GM18868 (cell line): ENCODE results near the gene DYSF.

ENCODE experiments used
- ATAC-seq: cut with Tn5 transposase; IDR thresholded peaks from one replicate; pipeline ENCODE4 v1.9.1; 2021; ENCODE audit warnings: mild to moderate bottlenecking, moderate library complexity; ENCODE audit not compliant: unreplicated experiment

The DYSF gene

DNA sequence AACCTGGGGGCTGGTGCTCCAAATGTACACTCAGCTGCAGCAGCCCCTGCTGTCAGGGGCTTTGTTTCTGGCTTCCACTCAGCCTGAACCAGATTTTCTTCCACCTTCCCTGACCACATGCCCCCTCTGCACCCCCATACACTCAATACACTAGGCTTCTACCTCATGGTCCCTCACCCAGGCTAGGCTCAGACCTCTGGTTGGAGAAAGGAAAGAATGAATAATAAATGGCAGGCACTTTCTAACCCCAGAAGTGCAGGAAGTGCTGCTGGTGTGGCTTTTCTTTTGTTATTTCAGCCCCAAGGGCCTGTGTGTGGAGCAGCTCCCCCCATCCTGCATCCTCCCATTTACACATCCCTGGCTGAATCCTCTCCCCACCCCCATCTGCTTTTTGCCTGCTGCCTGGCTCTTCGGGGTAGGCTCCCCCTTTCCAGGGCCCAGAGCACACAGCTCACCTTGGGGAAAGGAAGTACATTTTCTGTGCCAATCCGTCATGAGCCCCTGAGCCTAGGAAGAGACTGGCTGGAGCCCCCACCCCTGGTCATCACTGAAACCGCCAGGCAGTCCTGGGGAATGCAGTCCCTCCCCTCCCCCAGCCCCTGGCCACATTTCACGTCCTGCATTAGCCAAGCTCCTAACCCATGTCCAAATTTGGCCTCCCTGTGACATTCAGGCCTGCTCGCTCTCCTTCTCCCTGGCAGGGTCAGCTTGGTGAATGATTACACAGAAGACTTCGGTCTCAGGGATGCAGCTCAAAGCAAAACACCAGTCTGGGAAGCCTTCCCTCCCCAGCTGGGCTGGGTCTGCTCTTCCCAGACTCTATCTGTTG is 2.6 kb downstream of the DYSF start:
- no peak for ATAC-seq

DNA sequence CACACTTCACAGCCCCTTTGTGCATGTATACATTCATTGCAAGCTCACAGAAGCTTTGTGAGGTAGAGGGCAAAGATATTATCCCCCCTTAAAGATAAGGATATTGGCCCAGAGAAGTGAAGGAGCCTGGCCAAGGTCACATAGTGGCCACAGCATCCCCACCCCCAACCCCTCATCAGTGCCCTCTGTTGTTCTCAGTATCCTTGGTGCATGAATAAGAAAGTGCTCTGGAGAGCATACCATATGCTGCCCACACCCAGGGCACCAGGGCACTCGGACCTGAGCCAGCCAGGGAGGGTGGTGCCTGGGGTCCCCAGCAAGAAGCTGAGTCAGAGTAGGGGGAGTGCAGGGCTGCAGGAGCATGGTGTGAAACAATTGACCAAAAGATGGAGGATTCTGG is 3.3 kb downstream of the DYSF start:
- ATAC-seq = no peak

DNA sequence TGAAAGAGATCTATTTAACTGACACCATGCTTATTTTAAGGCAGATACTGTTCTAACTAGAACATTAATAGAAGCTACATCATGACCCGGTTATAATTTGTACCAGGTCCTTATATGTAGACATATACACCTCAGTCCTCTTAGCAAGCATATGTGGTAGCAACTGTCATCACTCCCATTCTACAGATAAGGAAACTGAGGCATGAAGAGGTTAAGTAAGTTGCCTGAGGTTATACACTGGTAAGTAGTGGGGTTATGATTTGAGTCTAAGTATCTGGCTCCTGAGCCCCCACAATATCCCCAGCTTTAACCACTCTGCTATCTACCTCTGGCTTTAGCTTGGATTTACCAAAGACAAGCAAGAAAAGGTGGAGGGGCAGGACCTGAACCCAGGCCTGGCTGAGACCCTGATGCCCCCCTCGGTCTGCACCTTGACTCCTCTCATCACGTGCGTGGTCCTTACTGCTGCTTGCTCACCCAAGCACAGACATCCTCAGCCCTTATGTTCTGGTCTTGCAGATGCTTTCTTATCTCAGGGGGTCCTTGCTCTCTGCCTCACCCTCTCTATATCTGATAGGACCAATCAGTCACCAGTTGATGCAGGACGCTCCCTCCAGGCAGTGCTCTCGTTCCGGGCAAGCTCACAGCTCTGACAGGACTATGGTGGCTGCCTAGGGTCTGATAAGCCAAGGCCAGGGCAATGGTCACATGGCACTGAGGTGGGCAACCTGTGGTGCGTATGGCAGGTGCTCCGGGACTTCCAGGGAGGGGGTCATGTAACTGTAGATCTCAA is 4.0 kb downstream of the DYSF start:
- no peak for ATAC-seq

DNA sequence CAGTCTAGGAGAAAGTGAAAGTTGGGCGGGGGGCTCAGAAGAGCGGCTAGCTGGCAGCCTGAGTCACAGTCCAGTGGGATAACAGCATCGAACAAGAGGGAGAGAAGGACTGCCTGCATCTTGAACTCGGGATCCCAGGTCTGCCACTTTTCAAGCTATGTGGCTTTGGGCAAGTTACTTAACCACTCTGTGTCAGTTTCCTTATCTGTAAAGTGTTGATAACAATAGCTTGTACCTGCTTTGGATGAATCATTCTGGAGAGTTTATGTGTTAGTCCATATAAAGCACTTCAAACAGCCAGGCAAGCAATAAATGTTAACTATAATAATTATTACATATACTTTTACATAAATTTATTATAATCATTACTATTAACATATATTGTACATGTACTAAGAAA is 4.6 kb downstream of the DYSF start:
- no peak for ATAC-seq

DNA sequence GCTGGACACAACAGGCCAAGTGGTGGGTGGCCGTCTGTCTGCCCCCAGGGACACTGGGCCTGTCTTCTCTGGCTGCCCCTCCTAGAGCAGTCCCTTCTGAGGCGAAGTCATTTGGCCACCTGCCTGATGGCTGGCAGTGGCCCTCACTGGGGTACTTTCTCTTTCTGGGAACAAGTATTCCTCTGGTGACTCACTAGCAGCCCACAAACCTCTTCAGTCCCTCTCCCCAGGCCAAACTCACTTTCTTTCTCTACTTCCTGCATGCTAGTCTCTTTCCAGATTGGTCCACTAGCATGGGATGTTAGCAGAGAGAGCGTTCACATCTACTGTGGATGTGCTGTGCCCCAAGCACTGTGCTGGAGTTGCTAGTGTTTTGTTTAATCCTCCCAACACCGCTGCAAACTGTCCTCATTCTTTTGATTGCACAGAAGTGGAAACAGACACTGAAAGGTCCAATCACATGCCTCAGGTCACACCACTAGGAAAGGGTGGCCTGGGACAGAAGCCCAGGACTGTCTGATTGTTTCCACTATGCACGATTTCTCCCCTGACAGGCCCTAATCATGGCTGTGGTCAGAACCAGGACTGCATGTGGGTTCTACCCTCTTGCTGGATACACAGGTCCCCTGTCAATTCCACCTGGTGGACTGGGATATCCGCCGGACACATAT is 5.2 kb downstream of the DYSF start:
- ATAC-seq = no peak

DNA sequence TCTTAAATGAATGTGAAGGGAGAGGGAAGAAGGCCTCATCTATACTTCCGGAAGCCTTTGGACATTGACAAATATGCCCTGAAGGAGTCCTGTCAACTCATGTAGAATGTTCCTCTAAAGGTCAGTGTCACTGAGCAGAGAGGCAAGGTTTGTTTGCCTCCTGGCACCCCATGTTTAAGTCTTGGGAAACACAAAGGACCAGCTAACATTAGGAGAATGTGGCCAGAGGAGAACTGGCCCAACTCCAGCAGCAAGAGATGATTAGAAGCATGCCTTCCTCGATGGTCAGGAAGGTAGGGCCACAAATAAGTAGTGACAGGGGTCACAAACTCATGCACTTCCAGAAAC is 5.7 kb downstream of the DYSF start:
- no peak for ATAC-seq

DNA sequence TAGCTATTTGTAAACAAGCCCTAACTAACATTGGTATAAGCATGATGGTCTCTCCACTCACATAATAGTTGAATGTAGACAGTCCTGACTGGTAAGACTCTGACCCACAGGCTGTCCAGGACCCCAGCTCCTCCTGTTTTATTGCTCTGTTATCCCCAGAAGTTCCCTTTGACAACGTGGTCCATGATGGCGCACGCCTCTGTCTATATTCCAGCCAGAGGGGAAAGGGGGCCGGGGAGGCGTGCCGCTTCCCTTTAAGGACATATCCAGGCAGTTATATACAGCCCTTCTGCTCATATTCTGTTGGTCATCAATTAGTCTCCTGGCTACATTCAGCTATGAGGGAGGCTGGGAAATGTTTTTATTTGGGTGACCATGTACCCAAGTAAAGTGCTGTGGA is 6.7 kb downstream of the DYSF start:
- ATAC-seq = no peak

DNA sequence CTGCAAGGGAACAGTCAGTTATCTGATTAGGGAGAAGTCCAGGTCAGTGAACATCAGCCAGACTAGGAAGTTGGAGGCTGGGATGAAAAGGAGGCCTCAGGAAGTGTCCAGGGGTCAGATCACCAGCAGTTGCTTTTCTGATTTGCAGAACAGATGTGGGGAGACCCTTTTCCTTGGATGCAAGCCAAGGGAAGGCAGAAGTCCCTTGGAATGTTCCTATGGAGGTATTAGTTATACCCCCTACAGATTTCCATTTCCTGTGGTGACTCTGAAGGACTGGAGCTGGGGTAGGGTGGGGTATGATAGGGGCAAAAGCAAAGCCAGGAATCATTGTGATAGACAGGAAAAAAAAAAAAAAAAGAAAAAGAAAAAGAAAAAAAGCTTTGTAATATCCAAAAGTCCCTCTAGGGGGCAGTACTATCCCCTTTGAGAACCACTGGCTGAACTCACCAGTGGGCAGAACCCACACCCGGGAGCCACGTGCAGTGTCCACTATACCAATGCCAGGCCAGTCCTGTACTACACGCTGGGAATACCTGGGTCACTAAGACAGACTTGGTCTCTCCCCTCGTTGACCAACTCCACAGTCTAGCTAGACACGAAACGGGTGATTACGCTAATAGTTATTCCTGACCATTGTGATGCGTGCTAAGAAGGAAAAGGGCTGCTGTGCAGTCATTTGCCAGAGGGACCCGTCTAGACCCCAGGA is 7.4 kb downstream of the DYSF start:
- ATAC-seq = no peak

DNA sequence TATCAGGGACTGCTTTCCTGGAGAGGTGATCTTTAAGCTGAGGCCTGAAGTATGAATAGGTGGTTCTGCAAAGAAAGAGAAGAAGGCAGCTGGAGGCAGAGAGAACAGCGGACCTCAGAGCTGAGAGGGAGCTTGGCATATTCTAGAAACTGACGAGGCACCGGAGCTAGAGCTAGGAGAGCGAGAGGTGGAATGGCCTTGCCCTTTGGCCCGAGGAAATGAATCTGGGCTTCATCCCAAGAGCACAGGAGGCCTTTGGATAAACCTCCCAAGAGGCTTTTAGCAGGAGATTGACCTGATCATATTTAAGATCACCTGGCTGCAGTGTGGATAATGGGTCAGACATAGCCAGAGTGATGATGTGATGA is 7.9 kb downstream of the DYSF start:
- no peak for ATAC-seq

DNA sequence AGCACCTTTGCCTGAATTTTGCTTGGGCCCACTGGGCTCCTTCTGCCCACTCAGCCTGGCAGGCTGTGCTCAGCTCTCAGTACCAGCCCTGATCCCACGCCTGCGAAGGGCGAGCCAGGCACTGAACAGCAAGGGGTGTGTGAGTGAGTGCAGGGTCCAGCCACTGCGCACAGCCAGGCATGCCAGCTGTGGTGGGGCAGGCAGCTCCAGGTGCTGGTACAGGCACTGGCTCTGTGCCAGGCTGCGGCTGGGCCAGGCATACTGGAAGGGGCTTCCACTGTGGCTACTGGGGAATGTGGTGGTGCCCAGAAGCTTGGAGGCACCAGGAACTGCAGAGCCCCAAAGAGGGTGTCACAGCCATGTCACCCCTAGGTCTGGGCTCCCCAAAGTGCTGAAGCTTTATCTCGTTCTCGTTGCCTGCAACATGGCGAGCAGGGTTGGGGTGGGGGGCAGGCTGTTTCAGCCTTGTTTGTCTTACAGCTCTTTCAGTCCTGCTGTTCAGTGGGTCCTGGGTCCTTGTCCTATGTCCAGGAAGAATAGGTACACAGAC is 8.8 kb downstream of the DYSF start:
- no peak for ATAC-seq

DNA sequence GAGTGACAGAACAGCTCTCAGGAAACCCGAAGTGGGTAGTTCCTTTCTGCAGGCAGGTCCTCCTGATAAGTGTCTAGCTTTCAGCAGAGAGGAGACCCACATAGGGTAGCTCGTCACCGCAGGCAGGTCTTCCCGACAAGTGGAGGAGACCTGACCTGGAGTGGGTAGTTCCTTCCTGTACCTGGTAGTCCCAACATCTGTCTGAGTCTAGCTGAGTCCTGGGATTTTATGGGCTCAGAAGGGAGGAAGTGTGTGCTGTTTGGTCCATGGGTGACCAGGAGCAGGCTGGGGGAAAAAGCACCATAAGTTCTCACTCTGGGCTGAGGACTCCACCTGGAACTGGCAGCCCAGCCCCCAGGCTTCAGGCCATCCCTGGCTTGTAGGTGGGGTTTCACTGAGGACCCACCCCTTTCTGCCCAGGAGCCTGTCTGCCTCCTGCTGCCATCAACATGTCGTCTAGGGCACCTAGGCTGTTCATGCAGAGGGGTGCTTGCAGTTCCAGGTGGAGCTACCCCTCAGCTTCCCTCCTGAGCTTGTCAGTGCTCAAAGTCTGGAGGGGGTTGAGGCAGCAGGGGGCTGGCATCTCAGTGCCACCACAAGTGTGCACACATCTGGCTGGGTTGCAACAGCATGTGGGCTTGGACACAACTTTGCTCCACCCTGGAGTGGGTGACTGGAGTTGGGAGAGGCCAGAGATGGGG is 9.4 kb downstream of the DYSF start:
- ATAC-seq = no peak

DNA sequence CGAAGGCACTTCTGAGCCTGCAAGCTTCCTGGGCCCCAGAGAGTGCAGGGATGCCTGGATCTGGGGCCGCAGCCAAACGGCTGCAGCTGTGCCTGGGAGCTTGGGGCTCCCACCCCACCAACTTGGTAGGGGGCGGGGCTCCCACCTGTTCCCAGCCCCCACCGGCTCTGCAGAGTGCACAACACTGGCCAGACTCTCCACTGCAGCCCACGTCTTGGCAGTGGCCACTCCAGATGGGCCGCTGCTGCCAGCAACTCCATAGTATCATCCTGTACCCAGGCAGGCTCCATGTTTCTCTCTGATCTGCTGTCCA is 9.9 kb downstream of the DYSF start:
- no peak for ATAC-seq

DNA sequence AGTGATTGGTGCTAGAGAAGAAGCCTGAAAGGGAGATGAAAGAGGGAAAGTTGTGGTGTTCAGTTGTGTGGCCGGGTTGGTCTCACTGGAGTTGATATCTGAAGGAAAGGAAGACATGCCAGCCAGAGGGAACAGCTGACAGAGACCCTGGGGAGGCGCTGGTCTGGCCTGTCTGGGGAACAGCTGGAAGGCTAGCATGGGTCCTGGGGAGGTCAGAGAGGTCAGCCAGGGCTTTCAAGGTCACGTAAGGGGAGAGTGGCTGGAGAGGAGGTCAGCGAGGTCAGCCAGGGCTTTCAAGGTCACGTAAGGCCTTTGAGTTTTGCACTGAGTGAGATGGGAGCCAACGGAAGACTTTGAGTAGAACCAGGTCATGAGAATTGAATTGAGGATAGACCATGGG is 11.0 kb downstream of the DYSF start:
- ATAC-seq = no peak

DNA sequence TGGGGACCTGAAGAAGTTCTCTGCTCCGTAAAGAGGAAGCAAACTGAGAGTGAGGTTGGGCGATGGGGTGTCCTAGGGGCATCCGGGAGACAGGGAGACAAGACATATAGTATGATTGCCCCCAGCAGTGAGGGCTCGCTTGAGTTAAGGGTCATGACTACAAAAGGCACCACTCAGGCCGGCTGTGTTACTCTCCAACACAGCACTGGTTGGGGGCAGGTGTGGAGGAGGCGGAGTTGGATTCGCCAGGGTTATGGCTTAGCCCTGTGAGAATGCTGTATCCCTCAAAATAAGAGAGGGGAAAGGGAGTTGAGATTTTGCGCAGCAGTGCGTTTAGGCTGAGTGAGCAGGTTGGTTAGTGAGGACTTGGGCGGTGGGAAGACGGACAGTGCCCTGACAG is 12.0 kb downstream of the DYSF start:
- no peak for ATAC-seq

DNA sequence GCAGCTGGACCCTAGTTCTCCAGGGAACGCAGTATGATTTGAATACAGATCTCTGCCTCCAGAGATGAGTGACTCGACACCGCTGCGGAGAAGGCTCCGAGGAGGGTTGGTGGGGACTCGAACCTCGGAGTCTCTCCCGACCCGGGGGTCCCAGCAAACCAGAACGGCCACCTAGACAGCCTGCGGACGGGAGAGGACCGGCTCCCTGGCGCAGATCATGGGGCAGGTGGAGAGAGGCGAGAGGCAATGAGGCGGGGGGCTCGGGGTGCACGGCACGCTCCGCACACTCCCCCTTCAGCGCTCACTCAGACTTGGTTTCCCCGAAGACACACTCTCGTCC is 12.6 kb downstream of the DYSF start:
- ATAC-seq = no peak

DNA sequence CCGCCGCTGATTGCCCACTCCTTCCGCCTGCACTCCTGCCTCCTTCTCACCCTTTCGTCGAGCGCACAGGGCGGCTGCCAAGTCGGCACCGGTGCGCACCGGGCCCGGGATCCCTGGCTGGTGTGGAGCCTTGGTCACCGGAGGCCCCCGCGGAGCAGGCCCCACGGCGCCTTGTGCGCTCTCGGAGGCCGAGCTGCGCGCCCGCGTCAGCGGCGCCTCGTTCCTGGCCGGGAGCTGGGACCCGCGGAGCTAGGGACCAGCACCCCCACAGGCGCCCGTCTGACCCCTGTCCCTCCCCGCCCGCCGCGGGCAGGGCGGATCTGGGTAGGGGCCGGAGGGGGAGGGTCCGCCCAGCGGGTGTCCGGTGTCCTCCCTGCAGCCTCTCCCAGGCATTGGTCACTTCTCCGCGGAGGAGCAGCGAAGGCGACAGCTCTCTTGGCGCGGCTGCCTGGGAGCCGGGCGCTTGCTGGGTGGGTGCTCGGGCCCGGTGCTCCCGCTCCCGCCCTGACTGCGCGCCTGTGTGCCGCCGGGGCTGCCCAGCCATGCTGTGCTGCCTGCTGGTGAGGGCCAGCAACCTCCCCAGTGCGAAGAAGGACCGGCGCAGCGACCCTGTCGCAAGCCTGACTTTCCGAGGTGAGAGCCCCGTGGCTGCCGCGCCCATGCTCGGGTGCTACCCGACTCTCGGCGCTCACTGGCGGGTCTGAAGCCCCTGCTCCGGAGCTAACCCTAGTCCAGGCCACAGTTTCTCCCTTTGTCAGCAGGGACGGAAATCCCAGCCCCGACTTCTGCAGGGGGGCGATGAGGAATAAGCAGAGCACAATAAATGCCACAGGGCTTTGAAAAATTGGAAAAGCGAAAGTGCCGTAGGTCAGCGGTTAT is 13.2 kb downstream of the DYSF start:
- no peak for ATAC-seq

DNA sequence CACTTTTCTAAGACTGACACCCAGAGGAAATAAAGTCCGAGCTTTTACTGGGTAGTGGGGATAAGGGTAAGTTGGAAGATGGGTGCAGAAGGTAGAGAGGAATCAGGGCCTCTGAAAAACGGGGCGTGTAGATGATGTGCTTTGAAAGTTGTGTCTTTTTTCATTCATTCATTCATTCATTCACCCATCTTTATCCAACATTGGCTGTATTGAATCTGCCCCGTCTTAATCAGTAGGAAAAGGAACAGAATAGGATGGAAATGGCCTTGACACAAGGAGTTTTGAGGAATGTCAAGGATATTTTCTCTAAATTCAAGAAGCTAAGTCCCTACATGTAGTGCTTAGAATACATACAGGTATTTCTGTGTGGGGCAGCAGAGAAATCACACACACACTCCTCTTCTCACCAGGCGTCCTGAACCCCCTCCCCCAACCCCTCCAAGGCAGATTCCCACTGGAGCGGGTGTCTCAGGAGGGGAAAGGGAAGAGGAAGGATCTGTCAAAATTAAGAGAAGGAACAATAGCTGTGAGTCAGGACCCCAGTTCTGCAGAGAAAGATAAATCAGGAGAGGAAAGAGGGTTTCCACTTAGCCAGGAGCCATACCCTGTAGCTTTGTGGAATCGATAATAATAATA is 13.9 kb downstream of the DYSF start:
- ATAC-seq = no peak

DNA sequence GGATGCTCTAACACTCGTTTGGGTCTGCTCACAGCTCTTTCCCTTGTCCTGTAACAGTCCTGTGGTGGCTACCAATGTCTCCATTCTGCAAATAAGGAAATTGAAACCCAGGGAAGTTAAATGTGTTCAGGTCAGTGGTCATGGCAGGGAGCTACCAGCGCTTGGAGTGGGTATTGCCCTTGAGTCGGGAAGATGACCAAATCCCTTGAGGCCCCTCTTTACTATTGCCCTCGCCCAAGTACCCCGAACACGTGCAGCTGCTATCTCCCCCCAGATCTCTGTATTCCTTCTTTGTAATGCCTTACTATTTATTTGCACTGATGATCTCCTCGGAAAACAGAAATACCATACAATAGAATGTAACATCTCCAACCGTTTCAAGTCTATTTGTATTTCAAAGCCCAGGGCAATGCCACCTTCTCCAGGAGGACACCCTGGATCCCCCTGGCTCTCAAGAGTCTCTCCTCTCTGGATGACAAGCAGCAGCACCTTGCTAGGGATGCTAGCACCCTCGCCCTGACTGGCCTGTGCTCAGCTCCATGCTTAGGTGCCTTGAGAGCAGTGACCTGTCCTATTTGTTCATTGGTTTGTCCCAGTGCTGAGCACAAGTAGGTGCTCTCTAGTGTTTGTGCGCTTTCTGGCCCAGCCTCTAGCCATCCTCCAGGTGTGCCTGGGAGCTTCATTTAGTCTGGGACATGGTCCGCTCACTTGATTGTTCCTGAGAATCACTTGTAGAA is 15.1 kb downstream of the DYSF start:
- no peak for ATAC-seq
